T47D (cell line): Measurements from ENCODE around the gene HUNK.

Experiments
- DNase-seq, 2 experiments: peaks; one replicate each; pipeline versions ENCODE4 v3.0.0 to v3.0.0-alpha.2; 2011 to 2012; ENCODE audit warnings: low read depth in 1 of 2, low spot score in 1 of 2
- JUND ChIP-seq: IDR thresholded peaks from 2 replicates; pipeline ENCODE4 v1.6.1; 2012; ENCODE audit warnings: low read depth
- in situ Hi-C: cut with HindIII; loops from 2 replicates; pipeline ENCODE4 v1.10.0; 2016; ENCODE audit warnings: low sequenced_read_pairs, low pct_unique_long_range_greater_than_20kb

HUNK gene

GRCh38 chr21:31991356-31992331 lies 118.8 kb downstream of the HUNK start:
- TF ChIP-seq JUND, result no peak
- peak in 1 of 2 experiments; percentile 16 for DNase-seq
- in situ Hi-C loops, result no loop called here

GRCh38 chr21:31992391-31992790 lies 119.6 kb downstream of the HUNK start:
- no peak for DNase-seq
- in situ Hi-C loops, result no loop called here
- TF ChIP-seq JUND, result no peak

GRCh38 chr21:31993826-31994825 lies 121.3 kb downstream of the HUNK start:
- no peak for DNase-seq
- in situ Hi-C loops, result no loop called here
- no peak for TF ChIP-seq JUND

- no peak for TF ChIP-seq JUND
- in situ Hi-C loops, result no loop called here
- DNase-seq, result no peak
Observed at GRCh38 chr21:31997191-31997590, 124.4 kb downstream of the HUNK start.

- no peak for DNase-seq
- in situ Hi-C loops, result no loop called here
- no peak for TF ChIP-seq JUND
Observed at GRCh38 chr21:31999810-32000468, 127.1 kb downstream of the HUNK start.

GRCh38 chr21:32001390-32001789 lies 128.6 kb downstream of the HUNK start:
- no peak for TF ChIP-seq JUND
- no peak for DNase-seq
- in situ Hi-C loops, result no loop called here

GRCh38 chr21:32003411-32003810 lies 130.6 kb downstream of the HUNK start:
- in situ Hi-C loops, result no loop called here
- no peak for TF ChIP-seq JUND
- no peak for DNase-seq

GRCh38 chr21:32004291-32004690 lies 131.5 kb downstream of the HUNK start:
- no peak for DNase-seq
- TF ChIP-seq JUND, result no peak
- in situ Hi-C loops, result no loop called here

GRCh38 chr21:32007456-32007855 lies 134.6 kb downstream of the HUNK start:
- in situ Hi-C loops, result no loop called here
- TF ChIP-seq JUND, result no peak
- no peak for DNase-seq

GRCh38 chr21:32008714-32009113 lies 135.9 kb downstream of the HUNK start:
- in situ Hi-C loops, result no loop called here
- no peak for TF ChIP-seq JUND
- DNase-seq, result no peak

- TF ChIP-seq JUND, result no peak
- DNase-seq, result no peak
- in situ Hi-C loops, result no loop called here
Observed at GRCh38 chr21:32009263-32009662, 136.4 kb downstream of the HUNK start.

- no peak for TF ChIP-seq JUND
- in situ Hi-C loops, result no loop called here
- no peak for DNase-seq
Observed at GRCh38 chr21:32015461-32016139, 142.8 kb downstream of the HUNK start.
